IPS-20b (cell line): ENCODE measurements around the gene ZBTB7B.
A peak's percentile ranks its signal among the peaks of the same experiment; 100 is the strongest.

Experiments used
- H3K27ac ChIP-seq: one replicate; pipeline ENCODE4 v1.5.1; 2013; ENCODE audit warnings: low read length
- H3K27me3 ChIP-seq: 2 replicates; pipeline ENCODE4 v1.6.1; 2013; ENCODE audit warnings: mild to moderate bottlenecking, low read length, inconsistent platforms; ENCODE audit not compliant: insufficient read depth
- H3K36me3 ChIP-seq: 2 replicates; pipeline ENCODE4 v1.6.1; 2013; ENCODE audit warnings: low read depth, mild to moderate bottlenecking, inconsistent platforms, low read length, moderate library complexity; ENCODE audit not compliant: insufficient read depth
- H3K4me1 ChIP-seq: 2 replicates; pipeline ENCODE4 v1.6.1; 2013; ENCODE audit warnings: mild to moderate bottlenecking, control low read depth, inconsistent platforms, low read length, moderate library complexity; ENCODE audit not compliant: insufficient read depth
- H3K4me3 ChIP-seq: 2 replicates; pipeline ENCODE4 v1.5.1; 2013; ENCODE audit warnings: mild to moderate bottlenecking, low read length, inconsistent platforms
- H3K9ac ChIP-seq: 2 replicates; pipeline ENCODE4 v1.6.1; 2013; ENCODE audit warnings: low read depth, mild to moderate bottlenecking, inconsistent platforms, low read length, moderate library complexity
- H3K9me3 ChIP-seq: 2 replicates; pipeline ENCODE4 v1.6.1; 2013; ENCODE audit warnings: mild to moderate bottlenecking, low read depth, low read length, inconsistent platforms; ENCODE audit not compliant: insufficient read depth

Gene ZBTB7B

DNA sequence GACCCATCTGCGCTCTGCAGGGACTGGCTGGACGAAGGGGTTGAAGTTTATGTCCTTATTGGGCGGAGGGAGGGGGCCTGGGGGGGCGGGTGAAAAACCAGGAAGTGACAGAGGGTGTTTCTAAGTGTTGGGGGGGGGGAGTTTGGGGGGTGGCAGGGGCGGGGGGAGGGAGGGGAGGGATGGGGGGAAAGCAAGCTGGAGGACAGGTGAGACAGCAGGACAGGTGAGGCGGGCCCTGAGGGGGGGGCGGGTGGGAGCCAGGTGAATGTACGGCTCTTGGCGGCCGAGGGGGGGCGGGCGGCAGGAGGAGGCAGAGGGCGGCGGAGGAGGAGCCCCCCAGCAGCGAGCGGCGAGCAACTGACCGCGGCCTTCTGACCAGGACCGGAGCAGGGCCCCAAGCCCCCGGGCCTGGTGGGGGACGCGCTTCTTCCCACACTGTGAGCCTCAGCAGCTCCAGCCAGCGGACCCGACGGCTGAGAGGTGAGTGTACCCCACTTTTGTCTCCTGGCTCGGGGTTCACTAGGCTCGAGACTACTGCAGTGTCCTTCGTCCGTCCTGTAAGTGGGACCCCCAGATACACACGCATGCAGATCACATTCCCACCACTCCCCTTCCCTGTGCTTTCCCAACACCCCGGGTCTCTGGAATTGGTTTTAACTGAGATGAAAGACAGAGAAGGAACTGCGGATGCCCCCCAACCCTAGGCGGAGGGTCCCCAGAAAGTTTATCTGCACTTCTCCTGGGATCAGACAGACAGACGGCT lies at the start of gene ZBTB7B:
TSS of gene ZBTB7B (plus strand) at position 339 of the 763 bp plus-strand sequence. CDS start 11,859 bp downstream, outside the sequence.
- H3K4me3 ChIP-seq = peak within 1 kb of the TSS; percentile 96
- peak within 1 kb of the TSS; percentile 92 for H3K9ac ChIP-seq
- H3K36me3 ChIP-seq = no peaks in the 10 kb centered on the region
- H3K4me1 ChIP-seq = peaks cover 17% of the 10 kb centered on the region; the same call in 1 of the 2 replicates
- no peaks in the 10 kb centered on the region for H3K27me3 ChIP-seq
- H3K27ac ChIP-seq = peak within 1 kb of the TSS; percentile 93
- H3K9me3 ChIP-seq = no peaks in the 10 kb centered on the region

- peaks cover 5% of the 10 kb centered on the region; the same call in 1 of the 2 replicates for H3K36me3 ChIP-seq
- no peak overlapping the region for H3K4me3 ChIP-seq
- H3K27ac ChIP-seq = no peak overlapping the region
- peaks cover 18% of the 10 kb centered on the region for H3K4me1 ChIP-seq
- H3K9ac ChIP-seq = 0 out of 2 replicates have a peak overlapping the region, but pooled peaks have one; percentile 9
- H3K27me3 ChIP-seq = no peaks in the 10 kb centered on the region
- H3K9me3 ChIP-seq = no peaks in the 10 kb centered on the region
These were observed 49.0 kb upstream of the ZBTB7B start for GRCh38 chr1:154953611-154954038.

DNA sequence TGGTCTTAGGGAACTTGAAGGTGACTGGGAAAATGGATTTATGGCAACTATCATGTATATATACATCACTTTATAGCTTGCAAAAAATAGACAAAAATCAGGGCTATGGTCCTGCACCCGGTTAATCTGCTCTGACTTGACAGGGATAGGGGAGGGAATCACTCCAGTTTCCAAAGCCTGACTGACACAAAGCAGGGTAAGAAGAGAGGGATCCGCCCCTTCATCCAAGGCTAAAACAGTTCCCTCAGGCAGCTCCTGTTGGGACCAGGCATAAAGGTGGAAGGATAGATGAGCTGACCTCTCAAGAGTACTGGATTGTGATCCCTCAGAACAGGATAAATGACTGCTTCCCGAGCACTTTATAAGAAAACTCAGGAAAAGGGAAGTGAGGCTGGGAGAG lies 48.1 kb upstream of the ZBTB7B start:
- Histone ChIP-seq H3K36me3 (peaks cover 14% of the 10 kb centered on the region; the same call in 1 of the 2 replicates), H3K27ac (no peak overlapping the region), H3K9ac (peak overlapping the region; percentile 82; the same call in 1 of the 2 replicates), H3K4me1 (peaks cover 18% of the 10 kb centered on the region), H3K27me3 (no peaks in the 10 kb centered on the region), H3K4me3 (peak overlapping the region; percentile 82; the same call in 1 of the 2 replicates), H3K9me3 (no peaks in the 10 kb centered on the region)

- Histone ChIP-seq H3K27ac (peak overlapping the region; percentile 35), H3K9ac (peak overlapping the region; percentile 82), H3K36me3 (peaks cover 16% of the 10 kb centered on the region; the same call in 1 of the 2 replicates), H3K9me3 (no peaks in the 10 kb centered on the region), H3K27me3 (no peaks in the 10 kb centered on the region), H3K4me3 (peak overlapping the region; percentile 82), H3K4me1 (peaks cover 18% of the 10 kb centered on the region)
These were observed 47.4 kb upstream of the ZBTB7B start for GRCh38 chr1:154955039-154955717.

DNA sequence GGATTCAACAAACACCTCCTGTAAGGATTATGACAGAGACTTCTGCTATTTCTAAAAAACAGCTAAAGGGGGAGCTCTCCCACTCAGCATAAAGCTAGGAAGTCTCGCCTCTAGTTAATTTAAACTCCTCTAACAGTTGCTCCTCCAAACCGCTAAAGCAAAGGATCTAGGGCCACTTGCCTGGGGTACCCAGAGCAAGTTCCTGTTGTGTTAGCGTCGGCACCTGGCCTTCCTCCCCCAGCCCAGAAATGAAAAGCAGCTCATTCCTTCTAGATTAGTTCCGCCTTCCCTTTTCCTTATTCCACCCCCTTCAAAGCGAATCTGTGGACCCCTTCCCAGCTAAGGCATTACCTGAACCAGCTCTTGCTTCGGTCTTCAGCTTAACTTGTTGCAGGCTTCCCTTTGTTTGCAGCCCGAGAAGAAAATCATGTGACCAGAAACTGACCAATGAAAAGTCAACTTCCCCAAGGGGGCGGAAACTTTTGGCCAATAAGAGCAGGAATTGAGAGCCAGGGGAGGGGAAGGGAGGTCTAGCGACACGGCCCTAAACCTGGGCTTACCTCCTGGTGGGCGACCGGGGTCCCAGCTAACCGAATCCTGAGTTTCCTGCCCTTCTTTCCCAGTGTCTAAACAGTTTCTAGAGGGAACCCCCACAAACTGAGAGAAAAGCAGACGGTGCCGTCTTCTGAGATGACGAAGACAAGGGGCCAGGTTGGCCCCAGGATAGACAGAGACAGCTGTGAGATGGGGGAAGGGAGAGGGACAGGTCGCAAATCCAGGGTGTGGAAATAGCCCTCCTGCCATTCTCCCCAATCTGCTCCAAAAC lies 46.7 kb upstream of the ZBTB7B start, which contains the start of gene PBXIP1:
TSS of gene PBXIP1 (minus strand) at position 382 of the 826 bp plus-strand sequence. CDS start 2,378 bp downstream, outside the sequence.
- peaks cover 18% of the 10 kb centered on the region for H3K4me1 ChIP-seq
- H3K36me3 ChIP-seq = peaks cover 16% of the 10 kb centered on the region; the same call in 1 of the 2 replicates
- H3K27me3 ChIP-seq = no peaks in the 10 kb centered on the region
- peak within 1 kb of the TSS; percentile 35 for H3K27ac ChIP-seq
- H3K9ac ChIP-seq = peak within 1 kb of the TSS; percentile 82
- H3K9me3 ChIP-seq = no peaks in the 10 kb centered on the region
- peak within 1 kb of the TSS; percentile 82 for H3K4me3 ChIP-seq

- Histone ChIP-seq H3K36me3 (peaks cover 16% of the 10 kb centered on the region; the same call in 1 of the 2 replicates), H3K27ac (peak overlapping the region; percentile 3), H3K9me3 (no peaks in the 10 kb centered on the region), H3K4me1 (peaks cover 18% of the 10 kb centered on the region), H3K9ac (peak overlapping the region; percentile 82; the same call in 1 of the 2 replicates), H3K4me3 (peak overlapping the region; percentile 82), H3K27me3 (no peaks in the 10 kb centered on the region)
These were observed 46.1 kb upstream of the ZBTB7B start for GRCh38 chr1:154956544-154956941.

DNA sequence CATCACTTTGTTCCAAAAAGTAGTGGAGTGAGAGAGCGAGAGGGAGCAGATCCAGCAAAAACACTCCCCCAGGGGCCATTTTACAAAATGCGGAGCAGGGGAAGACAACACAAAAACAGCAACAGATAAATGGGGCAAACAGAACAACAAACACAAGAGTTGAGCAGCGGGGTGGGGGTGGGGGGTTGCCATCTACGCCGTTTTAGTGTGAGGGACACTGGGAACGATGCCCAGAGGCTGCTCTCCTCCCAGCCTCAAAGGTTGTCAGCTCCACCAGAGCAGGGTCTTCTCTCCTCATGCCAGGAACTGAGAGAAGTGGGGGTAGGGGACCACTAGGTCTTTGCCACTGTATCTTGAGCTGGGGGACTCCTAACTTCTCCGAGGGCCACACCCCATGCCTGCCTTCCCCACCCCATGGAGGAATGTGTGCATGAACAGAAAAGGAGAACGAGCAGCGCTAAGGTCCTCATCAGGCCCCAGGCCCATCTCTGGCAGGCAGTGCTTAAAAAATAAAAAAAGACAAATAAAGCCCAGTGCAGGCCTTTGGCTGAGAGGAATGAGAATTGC lies 45.4 kb upstream of the ZBTB7B start:
- H3K27me3 ChIP-seq = no peaks in the 10 kb centered on the region
- peaks cover 18% of the 10 kb centered on the region for H3K4me1 ChIP-seq
- H3K9ac ChIP-seq = peak overlapping the region; percentile 82; the same call in 1 of the 2 replicates
- H3K4me3 ChIP-seq = peak overlapping the region; percentile 82
- H3K36me3 ChIP-seq = peaks cover 16% of the 10 kb centered on the region; the same call in 1 of the 2 replicates
- H3K9me3 ChIP-seq = no peaks in the 10 kb centered on the region
- H3K27ac ChIP-seq = peak overlapping the region; percentile 3

DNA sequence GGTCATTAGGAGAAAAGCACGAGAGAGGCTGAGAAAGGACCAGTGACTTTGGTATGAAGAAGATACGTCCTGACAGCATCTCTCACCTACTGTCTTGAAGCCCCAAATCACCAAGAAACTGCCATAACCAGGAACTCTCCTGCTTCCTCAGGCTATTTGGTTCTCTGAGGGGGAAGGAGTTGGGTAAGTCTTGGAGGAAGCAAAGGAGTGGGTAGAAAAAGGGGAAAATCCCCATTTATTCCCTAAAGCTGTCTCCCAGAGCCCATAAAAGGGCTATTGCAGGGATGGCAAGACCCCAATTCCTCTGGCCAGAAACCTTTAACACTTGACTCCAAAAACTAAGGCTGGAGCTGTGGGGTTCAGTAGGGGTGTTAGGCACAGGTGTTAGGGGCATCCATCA lies 44.6 kb upstream of the ZBTB7B start:
- H3K4me1 ChIP-seq = peaks cover 18% of the 10 kb centered on the region
- no peaks in the 10 kb centered on the region for H3K9me3 ChIP-seq
- no peak overlapping the region for H3K9ac ChIP-seq
- H3K36me3 ChIP-seq = peaks cover 19% of the 10 kb centered on the region
- H3K27ac ChIP-seq = no peak overlapping the region
- no peak overlapping the region for H3K4me3 ChIP-seq
- no peaks in the 10 kb centered on the region for H3K27me3 ChIP-seq

DNA sequence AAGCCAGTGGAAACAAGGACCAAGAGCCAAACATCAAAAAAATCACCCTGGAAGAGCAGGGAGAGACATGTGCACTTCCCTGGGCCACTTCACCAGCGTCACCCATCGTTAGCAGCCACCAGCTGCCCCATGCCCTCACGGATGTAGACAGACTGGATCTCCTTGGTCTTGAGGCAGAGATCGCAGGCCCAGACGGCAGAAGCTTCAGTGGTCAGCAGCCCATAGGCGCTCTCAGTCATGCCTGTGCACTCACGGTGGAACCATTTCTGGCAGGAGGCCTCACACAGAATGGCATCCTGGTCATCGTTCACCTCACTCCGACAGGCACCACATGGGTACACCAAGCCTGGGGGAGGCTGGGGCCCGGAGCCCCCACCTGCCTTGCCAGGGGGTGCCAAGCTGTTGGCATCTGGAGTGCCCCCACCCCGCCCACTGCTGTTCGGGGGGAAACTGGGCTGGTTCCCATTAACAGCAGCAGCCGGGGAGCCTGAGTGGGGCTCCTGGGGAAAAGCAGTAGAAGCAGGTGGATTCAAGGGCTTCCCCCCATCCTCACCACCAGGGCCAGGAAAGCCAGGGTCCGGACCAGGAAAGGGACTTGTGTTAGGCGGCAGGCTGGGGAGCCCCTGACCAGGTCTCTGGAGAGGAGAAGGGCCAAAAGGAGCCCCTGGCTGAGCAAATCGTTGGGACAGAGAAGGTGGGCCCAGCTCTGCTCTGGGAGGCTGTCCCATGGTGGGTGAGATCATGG lies 43.7 kb upstream of the ZBTB7B start:
- H3K36me3 ChIP-seq = peaks cover 27% of the 10 kb centered on the region
- peaks cover 18% of the 10 kb centered on the region for H3K4me1 ChIP-seq
- H3K9me3 ChIP-seq = no peaks in the 10 kb centered on the region
- no peak overlapping the region for H3K4me3 ChIP-seq
- H3K9ac ChIP-seq = no peak overlapping the region
- H3K27ac ChIP-seq = no peak overlapping the region
- no peaks in the 10 kb centered on the region for H3K27me3 ChIP-seq

- Histone ChIP-seq H3K27me3 (no peaks in the 10 kb centered on the region), H3K4me3 (no peak overlapping the region), H3K4me1 (peaks cover 18% of the 10 kb centered on the region), H3K9me3 (no peaks in the 10 kb centered on the region), H3K27ac (no peak overlapping the region), H3K36me3 (peaks cover 33% of the 10 kb centered on the region), H3K9ac (no peak overlapping the region)
These were observed 43.2 kb upstream of the ZBTB7B start for GRCh38 chr1:154959426-154959780.
